ENCODE results near the gene ANKRD36C. TPM values are rescaled to one million over a fixed set of nuclear protein-coding genes. Genes with fewer than 3 reads are reported as not detected.
"Not testable (repeated sequence)": the region's sequence is repeated elsewhere in the genome, so short reads cannot be mapped to it uniquely, and the experiment has no call there.

The ANKRD36C gene
- total RNA-seq, 1 donor: 42.7 TPM

- no peaks in the 10 kb centered on the region for H3K4me1 ChIP-seq (ENCODE audit: insufficient read depth, low read length)
- DNase-seq (ENCODE audit: insufficient read length, low spot score, missing footprints): no peak
- no peak overlapping the region for H2AFZ ChIP-seq (ENCODE audit: low read length)
- no peaks in the 10 kb centered on the region for H4K20me1 ChIP-seq (ENCODE audit: insufficient read depth, low read length)
- no peak overlapping the region for H3K4me2 ChIP-seq (ENCODE audit: insufficient read depth, low read length)
- H3K36me3 ChIP-seq (ENCODE audit: insufficient read depth, low read length): no peaks in the 10 kb centered on the region
- H3K27ac ChIP-seq (ENCODE audit: low read depth, low read length): no peak overlapping the region
- H3K9me3 ChIP-seq (ENCODE audit: low read depth, low read length): no peaks in the 10 kb centered on the region
- no peak for TF ChIP-seq CTCF (IDR thresholded peaks at IDR 0.05; ENCODE audit: extremely low read depth, low read depth, low read length)
- no peaks in the 10 kb centered on the region for H3K27me3 ChIP-seq (ENCODE audit: insufficient read depth, low read length)
- no peaks in the 10 kb centered on the region for H3K79me2 ChIP-seq (ENCODE audit: insufficient read depth, low read length)
- H3K4me3 ChIP-seq (ENCODE audit: insufficient read depth, low read length): no peak overlapping the region
These were observed 155.5 kb downstream of the ANKRD36C start for GRCh38 chr2:95836151-95836550.

- H3K27me3 ChIP-seq (ENCODE audit: insufficient read depth, low read length); H3K79me2 ChIP-seq (ENCODE audit: insufficient read depth, low read length); H2AFZ ChIP-seq (ENCODE audit: low read length); H3K36me3 ChIP-seq (ENCODE audit: insufficient read depth, low read length); H4K20me1 ChIP-seq (ENCODE audit: insufficient read depth, low read length); DNase-seq (ENCODE audit: insufficient read length, low spot score, missing footprints); H3K27ac ChIP-seq (ENCODE audit: low read depth, low read length); H3K4me2 ChIP-seq (ENCODE audit: insufficient read depth, low read length); H3K4me3 ChIP-seq (ENCODE audit: insufficient read depth, low read length); H3K4me1 ChIP-seq (ENCODE audit: insufficient read depth, low read length); H3K9me3 ChIP-seq (ENCODE audit: low read depth, low read length): not testable (repeated sequence)
These were observed 157.3 kb downstream of the ANKRD36C start for GRCh38 chr2:95834077-95835013.

GRCh38 chr2:95824218-95824617 is 167.4 kb downstream of the ANKRD36C start:
- H3K4me3 ChIP-seq (ENCODE audit: insufficient read depth, low read length); H3K27ac ChIP-seq (ENCODE audit: low read depth, low read length); H3K4me1 ChIP-seq (ENCODE audit: insufficient read depth, low read length); H3K36me3 ChIP-seq (ENCODE audit: insufficient read depth, low read length); H3K27me3 ChIP-seq (ENCODE audit: insufficient read depth, low read length); H3K4me2 ChIP-seq (ENCODE audit: insufficient read depth, low read length); H2AFZ ChIP-seq (ENCODE audit: low read length); H3K9me3 ChIP-seq (ENCODE audit: low read depth, low read length); H4K20me1 ChIP-seq (ENCODE audit: insufficient read depth, low read length); DNase-seq (ENCODE audit: insufficient read length, low spot score, missing footprints); H3K79me2 ChIP-seq (ENCODE audit: insufficient read depth, low read length): not testable (repeated sequence)

- not testable (repeated sequence) for H3K27me3 ChIP-seq (ENCODE audit: insufficient read depth, low read length); H3K4me3 ChIP-seq (ENCODE audit: insufficient read depth, low read length); H3K36me3 ChIP-seq (ENCODE audit: insufficient read depth, low read length); DNase-seq (ENCODE audit: insufficient read length, low spot score, missing footprints); H3K4me1 ChIP-seq (ENCODE audit: insufficient read depth, low read length); H2AFZ ChIP-seq (ENCODE audit: low read length); H3K27ac ChIP-seq (ENCODE audit: low read depth, low read length); H3K79me2 ChIP-seq (ENCODE audit: insufficient read depth, low read length); H3K9me3 ChIP-seq (ENCODE audit: low read depth, low read length); H4K20me1 ChIP-seq (ENCODE audit: insufficient read depth, low read length); H3K4me2 ChIP-seq (ENCODE audit: insufficient read depth, low read length)
These were observed 174.1 kb downstream of the ANKRD36C start for GRCh38 chr2:95817521-95817920.

- not testable (repeated sequence) for H4K20me1 ChIP-seq (ENCODE audit: insufficient read depth, low read length); H3K4me3 ChIP-seq (ENCODE audit: insufficient read depth, low read length); H3K79me2 ChIP-seq (ENCODE audit: insufficient read depth, low read length); DNase-seq (ENCODE audit: insufficient read length, low spot score, missing footprints); H3K27ac ChIP-seq (ENCODE audit: low read depth, low read length); H3K9me3 ChIP-seq (ENCODE audit: low read depth, low read length); H3K4me2 ChIP-seq (ENCODE audit: insufficient read depth, low read length); H2AFZ ChIP-seq (ENCODE audit: low read length); H3K27me3 ChIP-seq (ENCODE audit: insufficient read depth, low read length); H3K4me1 ChIP-seq (ENCODE audit: insufficient read depth, low read length); H3K36me3 ChIP-seq (ENCODE audit: insufficient read depth, low read length)
These were observed 178.3 kb downstream of the ANKRD36C start for GRCh38 chr2:95813311-95813710.

- no peak for TF ChIP-seq CTCF (IDR thresholded peaks at IDR 0.05; ENCODE audit: extremely low read depth, low read depth, low read length)
- H3K27me3 ChIP-seq (ENCODE audit: insufficient read depth, low read length): no peaks in the 10 kb centered on the region
- H3K4me1 ChIP-seq (ENCODE audit: insufficient read depth, low read length): no peaks in the 10 kb centered on the region
- no peaks in the 10 kb centered on the region for H3K79me2 ChIP-seq (ENCODE audit: insufficient read depth, low read length)
- no peak overlapping the region for H2AFZ ChIP-seq (ENCODE audit: low read length)
- no peaks in the 10 kb centered on the region for H3K9me3 ChIP-seq (ENCODE audit: low read depth, low read length)
- no peaks in the 10 kb centered on the region for H4K20me1 ChIP-seq (ENCODE audit: insufficient read depth, low read length)
- no peak for DNase-seq (ENCODE audit: insufficient read length, low spot score, missing footprints)
- no peak overlapping the region for H3K4me2 ChIP-seq (ENCODE audit: insufficient read depth, low read length)
- no peak overlapping the region for H3K27ac ChIP-seq (ENCODE audit: low read depth, low read length)
- no peaks in the 10 kb centered on the region for H3K36me3 ChIP-seq (ENCODE audit: insufficient read depth, low read length)
- no peak overlapping the region for H3K4me3 ChIP-seq (ENCODE audit: insufficient read depth, low read length)
These were observed 191.7 kb downstream of the ANKRD36C start for GRCh38 chr2:95799892-95800291.

GRCh38 chr2:95799147-95799889 is 192.3 kb downstream of the ANKRD36C start:
- H2AFZ ChIP-seq (ENCODE audit: low read length); H3K27me3 ChIP-seq (ENCODE audit: insufficient read depth, low read length); H3K4me1 ChIP-seq (ENCODE audit: insufficient read depth, low read length); H3K9me3 ChIP-seq (ENCODE audit: low read depth, low read length); H3K79me2 ChIP-seq (ENCODE audit: insufficient read depth, low read length); H3K27ac ChIP-seq (ENCODE audit: low read depth, low read length); H3K36me3 ChIP-seq (ENCODE audit: insufficient read depth, low read length); H3K4me2 ChIP-seq (ENCODE audit: insufficient read depth, low read length); H3K4me3 ChIP-seq (ENCODE audit: insufficient read depth, low read length); H4K20me1 ChIP-seq (ENCODE audit: insufficient read depth, low read length): not testable (repeated sequence)
- DNase-seq (ENCODE audit: insufficient read length, low spot score, missing footprints): peak; percentile 29
